ENCODE measurements around the gene HMCN1.

HMCN1 gene

DNA sequence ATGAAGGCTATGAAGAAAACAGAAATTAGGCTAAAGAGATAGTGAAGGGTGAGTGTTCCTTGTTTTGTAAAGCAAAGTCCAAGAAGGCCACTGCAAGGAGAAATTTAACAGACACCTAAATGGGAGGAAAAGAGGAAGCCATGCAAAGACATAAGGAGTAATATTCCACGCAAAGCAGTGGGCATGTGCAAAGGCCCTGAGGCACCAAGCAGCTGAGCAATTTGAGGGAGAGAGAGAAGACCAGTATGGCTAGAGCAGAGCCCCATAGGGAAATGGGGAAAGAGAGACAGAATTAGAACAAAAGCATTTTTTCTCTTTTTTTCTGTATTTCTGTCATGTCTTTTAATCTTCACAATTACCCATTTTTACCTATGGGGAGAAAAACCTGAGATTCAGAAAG, 486.7 kb downstream of the HMCN1 start:
- no peaks in the 10 kb centered on the region for H3K27me3 ChIP-seq (ENCODE audit: insufficient read depth, poor library complexity, severe bottlenecking)
- H3K4me3 ChIP-seq (ENCODE audit: severe bottlenecking) = no peak overlapping the region
- H3K36me3 ChIP-seq (ENCODE audit: low read depth) = no peaks in the 10 kb centered on the region
- TF ChIP-seq CTCF (IDR thresholded peaks at IDR 0.05; ENCODE audit: poor library complexity, severe bottlenecking) = no peak
- no peaks in the 10 kb centered on the region for H3K4me1 ChIP-seq (ENCODE audit: insufficient read depth, poor library complexity, severe bottlenecking)
- ATAC-seq (ENCODE audit: low read depth) = no peak
- no peak overlapping the region for H3K27ac ChIP-seq (ENCODE audit: poor library complexity, severe bottlenecking)
- no peaks in the 10 kb centered on the region for H3K9me3 ChIP-seq (ENCODE audit: severe bottlenecking)
- no peak for DNase-seq (ENCODE audit: low spot score)

GRCh38 chr1:186225096-186225495, 490.9 kb downstream of the HMCN1 start:
- H3K4me3 ChIP-seq (ENCODE audit: severe bottlenecking) = no peak overlapping the region
- no peaks in the 10 kb centered on the region for H3K36me3 ChIP-seq (ENCODE audit: low read depth)
- no peaks in the 10 kb centered on the region for H3K4me1 ChIP-seq (ENCODE audit: insufficient read depth, poor library complexity, severe bottlenecking)
- DNase-seq (ENCODE audit: low spot score) = no peak
- H3K27me3 ChIP-seq (ENCODE audit: insufficient read depth, poor library complexity, severe bottlenecking) = no peaks in the 10 kb centered on the region
- H3K9me3 ChIP-seq (ENCODE audit: severe bottlenecking) = no peaks in the 10 kb centered on the region
- no peak overlapping the region for H3K27ac ChIP-seq (ENCODE audit: poor library complexity, severe bottlenecking)
- TF ChIP-seq CTCF (IDR thresholded peaks at IDR 0.05; ENCODE audit: poor library complexity, severe bottlenecking) = no peak
- no peak for ATAC-seq (ENCODE audit: low read depth)

DNA sequence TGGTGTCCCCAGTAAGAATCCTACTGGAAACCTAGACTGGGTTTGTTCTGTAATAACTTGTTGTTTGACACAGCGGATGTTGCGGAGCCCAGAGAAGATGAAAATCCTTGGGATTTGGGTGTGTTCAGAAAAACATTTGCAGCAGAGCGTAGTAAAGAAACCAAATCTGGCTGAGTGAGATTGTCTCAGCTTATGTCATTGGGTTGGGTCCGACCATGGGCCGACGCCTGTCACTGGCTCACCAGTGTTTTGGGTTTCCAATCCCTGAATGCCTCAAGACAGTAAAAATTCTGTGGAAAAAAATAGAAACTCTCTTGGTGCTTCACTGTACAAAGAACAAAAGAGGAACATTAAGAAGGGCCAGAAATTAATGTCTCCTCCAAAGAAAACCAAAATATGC, 494.6 kb downstream of the HMCN1 start:
- Histone ChIP-seq H3K27me3 (ENCODE audit: insufficient read depth, poor library complexity, severe bottlenecking) (no peaks in the 10 kb centered on the region), H3K27ac (ENCODE audit: poor library complexity, severe bottlenecking) (no peak overlapping the region), H3K4me3 (ENCODE audit: severe bottlenecking) (no peak overlapping the region), H3K9me3 (ENCODE audit: severe bottlenecking) (no peaks in the 10 kb centered on the region), H3K4me1 (ENCODE audit: insufficient read depth, poor library complexity, severe bottlenecking) (no peaks in the 10 kb centered on the region), H3K36me3 (ENCODE audit: low read depth) (no peaks in the 10 kb centered on the region)
- no peak for ATAC-seq (ENCODE audit: low read depth)
- DNase-seq (ENCODE audit: low spot score) = no peak
- TF ChIP-seq CTCF (IDR thresholded peaks at IDR 0.05; ENCODE audit: poor library complexity, severe bottlenecking) = no peak

DNA sequence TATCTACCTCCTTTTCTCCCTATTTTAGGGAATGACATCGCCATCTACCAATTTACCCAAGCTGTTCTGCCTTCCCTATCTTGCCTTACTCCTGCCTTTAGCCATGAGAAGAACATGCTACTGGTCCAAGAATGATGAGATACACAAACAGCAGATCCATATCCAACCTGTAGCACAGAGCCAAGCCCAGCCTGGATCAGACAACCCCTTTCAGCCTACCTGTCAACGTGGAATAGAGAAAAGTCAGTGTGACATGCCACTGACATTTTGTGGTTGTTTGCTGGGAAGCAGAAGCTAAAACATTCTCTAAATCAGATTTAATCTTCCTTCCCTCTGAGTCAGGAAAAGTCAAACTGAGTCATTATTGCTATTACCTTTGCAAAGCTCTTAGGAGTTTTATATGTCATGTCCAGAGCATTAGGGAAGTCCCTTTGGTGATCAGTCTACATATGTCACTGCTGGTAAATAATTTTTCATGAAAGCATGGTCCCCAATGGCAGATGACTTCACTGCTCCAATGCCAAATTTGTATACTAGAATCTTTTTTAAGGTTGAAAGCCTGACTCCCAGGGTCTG, 497.8 kb downstream of the HMCN1 start:
- H3K4me3 ChIP-seq (ENCODE audit: severe bottlenecking) = no peak overlapping the region
- no peaks in the 10 kb centered on the region for H3K36me3 ChIP-seq (ENCODE audit: low read depth)
- H3K27ac ChIP-seq (ENCODE audit: poor library complexity, severe bottlenecking) = no peak overlapping the region
- TF ChIP-seq CTCF (IDR thresholded peaks at IDR 0.05; ENCODE audit: poor library complexity, severe bottlenecking) = no peak
- ATAC-seq (ENCODE audit: low read depth) (no peak), DNase-seq (ENCODE audit: low spot score) (no peak)
- H3K4me1 ChIP-seq (ENCODE audit: insufficient read depth, poor library complexity, severe bottlenecking) = peaks cover under 1% of the 10 kb centered on the region
- H3K27me3 ChIP-seq (ENCODE audit: insufficient read depth, poor library complexity, severe bottlenecking) = no peaks in the 10 kb centered on the region
- no peaks in the 10 kb centered on the region for H3K9me3 ChIP-seq (ENCODE audit: severe bottlenecking)

DNA sequence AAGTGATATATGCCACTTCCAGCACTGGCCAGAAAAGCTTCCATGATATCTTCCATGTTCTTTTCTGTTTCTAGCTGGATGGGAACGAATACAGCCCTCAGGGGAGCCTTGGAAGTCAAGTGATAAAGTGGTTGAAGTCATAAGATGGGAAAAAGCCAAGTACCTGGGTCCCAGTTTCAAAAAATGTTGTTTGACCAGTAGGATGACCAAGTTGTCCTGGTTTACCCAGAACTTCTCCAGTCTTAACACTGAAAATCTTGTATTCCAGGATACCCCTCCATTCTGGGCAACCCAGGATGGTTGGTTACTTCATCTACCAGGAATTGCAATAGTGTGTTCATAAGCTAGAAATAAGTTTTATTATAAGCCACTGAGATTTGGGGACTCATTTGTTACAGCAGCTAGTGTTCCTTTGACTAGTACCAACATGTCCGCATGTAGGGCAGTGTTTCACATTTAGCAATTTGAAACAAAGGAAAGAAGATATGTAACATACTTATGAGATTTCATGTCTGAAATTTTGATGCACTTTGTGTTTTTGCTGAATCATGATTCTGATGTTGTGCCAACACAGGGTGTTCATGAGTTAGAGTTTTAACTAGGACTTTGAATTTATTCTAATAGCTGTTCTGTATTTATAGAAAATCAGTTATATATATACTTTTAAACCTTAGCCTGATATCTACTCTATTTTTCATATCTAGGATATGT, 500.9 kb downstream of the HMCN1 start:
- Histone ChIP-seq H3K4me3 (ENCODE audit: severe bottlenecking) (no peak overlapping the region), H3K9me3 (ENCODE audit: severe bottlenecking) (no peaks in the 10 kb centered on the region), H3K4me1 (ENCODE audit: insufficient read depth, poor library complexity, severe bottlenecking) (peaks cover 5% of the 10 kb centered on the region), H3K36me3 (ENCODE audit: low read depth) (no peaks in the 10 kb centered on the region), H3K27ac (ENCODE audit: poor library complexity, severe bottlenecking) (no peak overlapping the region), H3K27me3 (ENCODE audit: insufficient read depth, poor library complexity, severe bottlenecking) (no peaks in the 10 kb centered on the region)
- TF ChIP-seq CTCF (IDR thresholded peaks at IDR 0.05; ENCODE audit: poor library complexity, severe bottlenecking) = no peak
- ATAC-seq (ENCODE audit: low read depth) = no peak
- no peak for DNase-seq (ENCODE audit: low spot score)

All from RWPE2 (cell line).